ENCODE measurements around the gene LY6G6D. TPM values are rescaled to one million over a fixed set of nuclear protein-coding genes. Genes with fewer than 3 reads are reported as not detected.

The LY6G6D gene
- total and polyA plus RNA-seq, 2 donors (not counting 3 experiments of a cell fraction or from before 2014, with no cell fraction given): not detected

GRCh38 chr6:31742894-31743293 is 27.7 kb downstream of the LY6G6D start:
- intact Hi-C loops (cut with micrococcal nuclease): no loop called here
- no peak overlapping the region for H3K4me2 ChIP-seq (ENCODE audit: insufficient read depth, low read length)
- FAIRE-seq (no peak), DNase-seq (ENCODE audit: low read depth, low spot score) (no peak)
- H3K79me2 ChIP-seq (ENCODE audit: control insufficient read depth, insufficient read depth, low read length): peaks cover 3% of the 10 kb centered on the region
- no peaks in the 10 kb centered on the region for H4K20me1 ChIP-seq (replicated peaks; ENCODE audit: control insufficient read depth, extremely low read depth, insufficient read depth, low read length)
- POLR2A ChIA-PET: interaction anchor here (0.5 kb wide), 1 partner anchor 1128 kb away, joined by 3 read pairs; no protein-coding TSS in a partner anchor
- H3K9me3 ChIP-seq (replicated peaks; ENCODE audit: control insufficient read depth, insufficient read depth, low read length): no peaks in the 10 kb centered on the region
- H3K4me1 ChIP-seq (ENCODE audit: control insufficient read depth, extremely low read depth, insufficient read depth, low read length): peaks cover 16% of the 10 kb centered on the region
- no TSS peak for BruUV-seq (replicated peaks)
- H3K27me3 ChIP-seq (ENCODE audit: control insufficient read depth in 2 of 2, insufficient read depth in 2 of 2, low read length in 2 of 2): no peaks in the 10 kb centered on the region
- no peak for TF ChIP-seq GATA2 (IDR thresholded peaks at IDR 0.05; ENCODE audit: insufficient read depth, insufficient read length, low read depth, low read length)
- TF ChIP-seq MYC (IDR thresholded peaks at IDR 0.05; ENCODE audit: low read depth, low read length): no peak
- TF ChIP-seq POLR2A (IDR thresholded peaks at IDR 0.05; ENCODE audit: low read depth, low read length): no peak
- TF ChIP-seq JUN (IDR thresholded peaks at IDR 0.05; ENCODE audit: borderline replicate concordance, insufficient read depth, insufficient read length, low read depth): no peak
- H3K36me3 ChIP-seq (ENCODE audit: control insufficient read depth in 2 of 2, extremely low read depth in 1 of 2, insufficient read depth in 2 of 2, low read length in 2 of 2): no peaks in the 10 kb centered on the region
- CTCF ChIA-PET: interaction anchor here (1.0 kb wide), 1 partner anchor 43 kb away, joined by 4 read pairs; no protein-coding TSS in a partner anchor
- dilution Hi-C loops (cut with MboI; ENCODE audit: extremely low pct_ligation_motif_present, low sequenced_read_pairs): no loop called here
- no peak overlapping the region for H3K4me3 ChIP-seq (replicated peaks in 1 of 3; ENCODE audit: insufficient read depth in 1 of 3, low read depth in 1 of 3, low read length in 3 of 3)
- H2AFZ ChIP-seq (ENCODE audit: low read depth, low read length): no peak overlapping the region
- no peaks in the 10 kb centered on the region for H3K9me1 ChIP-seq (replicated peaks; ENCODE audit: control insufficient read depth, extremely low read depth, insufficient read depth, low read length)
- H3K27ac ChIP-seq (ENCODE audit: insufficient read depth, low read depth, low read length): no peak overlapping the region
- H3K9ac ChIP-seq (replicated peaks; ENCODE audit: extremely low read depth, insufficient read depth, low read length): no peak overlapping the region

DNA sequence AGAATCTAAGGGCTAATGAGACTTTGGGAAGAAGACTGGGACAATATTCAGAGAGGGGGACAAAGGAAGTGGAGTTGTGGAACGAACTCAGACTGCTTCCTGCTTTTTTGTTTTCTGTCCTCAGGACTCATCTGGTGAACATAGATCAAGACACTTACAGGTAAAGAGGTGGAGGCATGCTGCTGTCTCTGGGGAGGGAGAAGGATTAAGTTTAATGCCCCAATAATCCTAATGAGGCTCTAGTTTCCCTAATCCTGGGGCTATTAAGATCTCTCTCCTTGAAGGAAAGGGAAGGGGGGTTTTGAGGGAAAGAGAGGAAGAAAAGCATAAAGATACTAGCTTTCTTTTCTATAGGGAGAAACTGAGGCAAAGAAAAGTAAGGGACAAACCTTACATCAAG is 29.3 kb downstream of the LY6G6D start:
- dilution Hi-C loops (cut with MboI; ENCODE audit: extremely low pct_ligation_motif_present, low sequenced_read_pairs): no loop called here
- Histone ChIP-seq H3K9me3 (replicated peaks; ENCODE audit: control insufficient read depth, insufficient read depth, low read length) (no peaks in the 10 kb centered on the region), H2AFZ (ENCODE audit: low read depth, low read length) (no peak overlapping the region), H4K20me1 (replicated peaks; ENCODE audit: control insufficient read depth, extremely low read depth, insufficient read depth, low read length) (no peaks in the 10 kb centered on the region), H3K9ac (replicated peaks; ENCODE audit: extremely low read depth, insufficient read depth, low read length) (no peak overlapping the region), H3K4me2 (ENCODE audit: insufficient read depth, low read length) (no peak overlapping the region), H3K27ac (ENCODE audit: insufficient read depth, low read depth, low read length) (no peak overlapping the region), H3K36me3 (ENCODE audit: control insufficient read depth in 2 of 2, extremely low read depth in 1 of 2, insufficient read depth in 2 of 2, low read length in 2 of 2) (no peaks in the 10 kb centered on the region), H3K9me1 (replicated peaks; ENCODE audit: control insufficient read depth, extremely low read depth, insufficient read depth, low read length) (no peaks in the 10 kb centered on the region), H3K4me1 (ENCODE audit: control insufficient read depth, extremely low read depth, insufficient read depth, low read length) (peaks cover under 1% of the 10 kb centered on the region), H3K4me3 (replicated peaks in 1 of 3; ENCODE audit: insufficient read depth in 1 of 3, low read depth in 1 of 3, low read length in 3 of 3) (no peak overlapping the region), H3K79me2 (ENCODE audit: control insufficient read depth, insufficient read depth, low read length) (peaks cover 3% of the 10 kb centered on the region), H3K27me3 (ENCODE audit: control insufficient read depth in 2 of 2, insufficient read depth in 2 of 2, low read length in 2 of 2) (no peaks in the 10 kb centered on the region)
- no TSS peak for BruUV-seq (replicated peaks)
- no peak for FAIRE-seq
- ChIA-PET CTCF (no interaction called here), POLR2A (no interaction called here)
- no peak for TF ChIP-seq POLR2A (IDR thresholded peaks at IDR 0.05; ENCODE audit: low read depth, low read length)
- no peak for TF ChIP-seq JUN (IDR thresholded peaks at IDR 0.05; ENCODE audit: borderline replicate concordance, insufficient read depth, insufficient read length, low read depth)
- TF ChIP-seq MAX (IDR thresholded peaks at IDR 0.05; ENCODE audit: insufficient read depth, insufficient read length): no peak
- no peak for TF ChIP-seq CTCF (IDR thresholded peaks at IDR 0.05; ENCODE audit: extremely low read depth in 1 of 2, insufficient read depth in 1 of 2, low read depth in 1 of 2, low read length in 2 of 2)
- TF ChIP-seq MYC (IDR thresholded peaks at IDR 0.05; ENCODE audit: low read depth, low read length): no peak
- no peak for TF ChIP-seq POLR2AphosphoS5 (IDR thresholded peaks at IDR 0.05; ENCODE audit: insufficient read depth, low read depth, low read length)
- no peak for TF ChIP-seq FOS (IDR thresholded peaks at IDR 0.05; ENCODE audit: borderline replicate concordance, insufficient read depth, low read length)
- no peak for TF ChIP-seq GATA2 (IDR thresholded peaks at IDR 0.05; ENCODE audit: insufficient read depth, insufficient read length, low read depth, low read length)
- TF ChIP-seq EZH2 (IDR thresholded peaks at IDR 0.05; ENCODE audit: borderline replicate concordance, low read depth, low read length, severe bottlenecking): no peak
- no peak for DNase-seq (ENCODE audit: low read depth, low spot score)
- intact Hi-C loops (cut with micrococcal nuclease): no loop called here

Measured in endothelial cell of umbilical vein (primary cell).